H1 (cell line): ENCODE results near the gene LTO1. TPM values are rescaled to one million over a fixed set of nuclear protein-coding genes. Genes with fewer than 3 reads are reported as not detected.

Experiments used
- CTCF ChIA-PET: fragments of 300-600 bp; sonication (Branson Sonifier 250); formaldehyde crosslinking; loops from one replicate; lab custom pipeline; 2021; ENCODE audit not compliant: partially characterized antibody; lab: Charles Lee
- POLR2A ChIA-PET: fragments of 300-600 bp; sonication (Branson Sonifier 250); formaldehyde crosslinking; loops from one replicate; lab custom pipeline; 2021; ENCODE audit warnings: inconsistent platforms; ENCODE audit not compliant: partially characterized antibody; lab: Charles Lee
- DNase-seq, 2 experiments: peaks; one replicate each; pipeline versions ENCODE4 v3.0.0 to v3.0.0-alpha.2; 2010 to 2022; ENCODE audit warnings: low spot score in 2 of 2, low read depth in 1 of 2, mixed read lengths in 1 of 2
- FAIRE-seq: peaks from 2 replicates; lab custom pipeline; 2011; peaks lifted over from hg19 to GRCh38; lab: Jason Lieb, UNC
- H2AFZ ChIP-seq: 2 replicates; pipeline ENCODE4 v1.8.1; 2012; ENCODE audit warnings: low read length, inconsistent platforms
- H2AK5ac ChIP-seq: 2 replicates; pipeline ENCODE4 v1.6.1; 2013; ENCODE audit warnings: low read depth, low read length
- H2BK120ac ChIP-seq: replicated peaks from 2 replicates; pipeline ENCODE3; 2013; ENCODE audit warnings: low read depth, low read length, inconsistent platforms
- H2BK12ac ChIP-seq: 2 replicates; pipeline ENCODE4 v1.6.1; 2013; ENCODE audit warnings: low read depth, low read length
- H2BK15ac ChIP-seq: 2 replicates; pipeline ENCODE4 v1.6.1; 2013; ENCODE audit warnings: low read length
- H2BK20ac ChIP-seq: 2 replicates; pipeline ENCODE4 v1.6.1; 2013; ENCODE audit warnings: low read length
- H2BK5ac ChIP-seq: 2 replicates; pipeline ENCODE4 v1.6.1; 2013; ENCODE audit warnings: low read depth, low read length
- H3K14ac ChIP-seq: 2 replicates; pipeline ENCODE4 v1.6.1; 2013; ENCODE audit warnings: inconsistent platforms; ENCODE audit not compliant: insufficient read length
- H3K18ac ChIP-seq: 2 replicates; pipeline ENCODE4 v1.6.1; 2013; ENCODE audit warnings: low read length; ENCODE audit errors: extremely low read depth
- H3K23ac ChIP-seq: 2 replicates; pipeline ENCODE4 v1.6.1; 2013; ENCODE audit warnings: inconsistent platforms; ENCODE audit not compliant: insufficient read length
- H3K23me2 ChIP-seq: 2 replicates; pipeline ENCODE4 v1.6.1; 2013; ENCODE audit warnings: low read depth, low read length
- H3K27ac ChIP-seq: 2 replicates; pipeline ENCODE4 v1.6.1; 2011; ENCODE audit warnings: low read depth, low read length, inconsistent platforms
- H3K27me3 ChIP-seq, 4 experiments: replicated peaks in 1 of 4; 1 replicate in 1 of 4; 2 replicates in 3 of 4; pipeline versions ENCODE4 v1.6.1 to v1.8.1; 2011 to 2013; ENCODE audit warnings: low read length in 3 of 4, mild to moderate bottlenecking in 3 of 4, inconsistent platforms in 2 of 4, mixed read lengths in 2 of 4, moderate library complexity in 1 of 4; ENCODE audit not compliant: control insufficient read depth in 3 of 4, insufficient read depth in 3 of 4; ENCODE audit errors: extremely low read depth in 1 of 4
- H3K36me3 ChIP-seq, 4 experiments: 2 replicates each; pipeline versions ENCODE4 v1.6.1 to v1.8.1; 2011 to 2013; ENCODE audit warnings: mild to moderate bottlenecking in 4 of 4, low read length in 3 of 4, moderate library complexity in 2 of 4, control low read depth in 1 of 4, inconsistent platforms in 1 of 4; ENCODE audit not compliant: insufficient read depth in 4 of 4, control insufficient read depth in 2 of 4
- H3K4ac ChIP-seq: replicated peaks from 2 replicates; pipeline ENCODE3; 2013; ENCODE audit warnings: low read length, low read depth, mixed read lengths, inconsistent platforms; ENCODE audit not compliant: insufficient read length
- H3K4me1 ChIP-seq, 4 experiments: replicated peaks in 1 of 4; 1 replicate in 1 of 4; 2 replicates in 3 of 4; pipeline versions ENCODE4 v1.6.1 to v1.8.1; 2011 to 2013; ENCODE audit warnings: low read length in 3 of 4, inconsistent platforms in 2 of 4, mixed read lengths in 1 of 4; ENCODE audit not compliant: insufficient read depth in 4 of 4, control insufficient read depth in 3 of 4
- H3K4me2 ChIP-seq, 2 experiments: 2 replicates each; pipeline versions ENCODE4 v1.6.1 to v1.8.1; 2011 to 2013; ENCODE audit warnings: low read depth in 2 of 2, low read length in 2 of 2, control low read depth in 1 of 2, inconsistent platforms in 1 of 2, mild to moderate bottlenecking in 1 of 2; ENCODE audit not compliant: insufficient read depth in 1 of 2
- H3K4me3 ChIP-seq, 4 experiments: fragments of 200-600, 300-600 bp in 1 of 4; sonication (generic), shearing (Covaris generic), sonication (Bioruptor Twin) in 1 of 4; 2 replicates each; pipeline versions ENCODE4 v1.5.1 to v1.8.1; 2011 to 2016; ENCODE audit warnings: low read length in 4 of 4, low read depth in 3 of 4, control low read depth in 2 of 4, inconsistent platforms in 2 of 4, mild to moderate bottlenecking in 2 of 4, mixed read lengths in 1 of 4, moderate library complexity in 1 of 4; ENCODE audit not compliant: insufficient read depth in 2 of 4; ENCODE audit errors: extremely low read depth in 1 of 4
- H3K56ac ChIP-seq: replicated peaks from 2 replicates; pipeline ENCODE3; 2013; ENCODE audit warnings: low read depth, mild to moderate bottlenecking, mixed read lengths, low read length, inconsistent platforms; ENCODE audit not compliant: insufficient read length
- H3K79me1 ChIP-seq: 2 replicates; pipeline ENCODE4 v1.6.1; 2013; ENCODE audit warnings: low read depth, low read length, control low read depth
- H3K79me2 ChIP-seq, 2 experiments: 2 replicates each; pipeline versions ENCODE4 v1.6.1 to v1.8.1; 2012 to 2013; ENCODE audit warnings: low read length in 2 of 2, mild to moderate bottlenecking in 2 of 2, inconsistent platforms in 1 of 2; ENCODE audit not compliant: insufficient read depth in 2 of 2, control insufficient read depth in 1 of 2
- H3K9ac ChIP-seq, 4 experiments: replicated peaks in 1 of 4; 1 replicate in 1 of 4; 2 replicates in 3 of 4; pipeline versions ENCODE4 v1.6.1 to v1.8.1; 2011 to 2013; ENCODE audit warnings: low read depth in 3 of 4, low read length in 3 of 4, control low read depth in 2 of 4, mild to moderate bottlenecking in 2 of 4, moderate library complexity in 2 of 4, inconsistent platforms in 1 of 4; ENCODE audit errors: extremely low read depth in 1 of 4
- H3K9me3 ChIP-seq, 2 experiments: 2 replicates each; pipeline versions ENCODE4 v1.6.1 to v1.8.1; 2012 to 2013; ENCODE audit warnings: mild to moderate bottlenecking in 2 of 2, moderate library complexity in 2 of 2, control low read depth in 1 of 2, inconsistent platforms in 1 of 2, low read depth in 1 of 2, low read length in 1 of 2, mixed read lengths in 1 of 2; ENCODE audit not compliant: insufficient read depth in 2 of 2
- H4K20me1 ChIP-seq, 2 experiments: replicated peaks in 1 of 2; 2 replicates each; pipeline versions ENCODE3 to v1.8.1; 2011 to 2013; ENCODE audit warnings: inconsistent platforms in 2 of 2, low read length in 2 of 2, mild to moderate bottlenecking in 1 of 2; ENCODE audit not compliant: insufficient read depth in 2 of 2, control insufficient read depth in 1 of 2
- H4K5ac ChIP-seq: 2 replicates; pipeline ENCODE4 v1.6.1; 2013; ENCODE audit warnings: low read length, low read depth, mixed read lengths, inconsistent platforms; ENCODE audit not compliant: insufficient read length
- H4K8ac ChIP-seq: 2 replicates; pipeline ENCODE4 v1.8.0; 2013; ENCODE audit warnings: mild to moderate bottlenecking, moderate library complexity, low read length, inconsistent platforms; ENCODE audit not compliant: insufficient read depth; ENCODE audit errors: extremely low read depth
- H4K91ac ChIP-seq: replicated peaks from 2 replicates; pipeline ENCODE3; 2013; ENCODE audit warnings: low read length, mixed read lengths, inconsistent platforms; ENCODE audit not compliant: insufficient read length
- BRCA1 ChIP-seq: IDR thresholded peaks from 2 replicates; pipeline ENCODE4 v1.6.1; 2012; ENCODE audit warnings: low read depth, low read length, improper control_type of control experiment
- CTCF ChIP-seq, 3 experiments: IDR thresholded peaks; 1 replicate in 2 of 3; 2 replicates in 1 of 3; pipeline versions ENCODE4 v1.5.1 to v1.6.1; 2011; ENCODE audit warnings: low read length in 3 of 3, mild to moderate bottlenecking in 3 of 3, inconsistent platforms in 2 of 3, low read depth in 1 of 3, moderate library complexity in 1 of 3; ENCODE audit not compliant: insufficient read depth in 1 of 3; ENCODE audit errors: control extremely low read depth in 1 of 3
- EZH2 ChIP-seq: fragments of 200-600 bp; sonication (generic); IDR thresholded peaks from 2 replicates; pipeline ENCODE4 v1.7.1; 2012; ENCODE audit warnings: low read depth, mild to moderate bottlenecking, moderate library complexity, low read length, inconsistent platforms; ENCODE audit not compliant: severe bottlenecking
- MAFK ChIP-seq: IDR thresholded peaks from 2 replicates; pipeline ENCODE4 v1.6.1; 2012; ENCODE audit warnings: low read depth, mild to moderate bottlenecking, improper control_type of control experiment, low read length
- MAX ChIP-seq: IDR thresholded peaks from 2 replicates; pipeline ENCODE4 v1.6.1; 2012; ENCODE audit warnings: inconsistent platforms
- RBBP5 ChIP-seq: IDR thresholded peaks from 2 replicates; pipeline ENCODE4 v1.7.1; 2012; ENCODE audit warnings: low read depth, mild to moderate bottlenecking, inconsistent platforms, low read length, moderate library complexity, borderline replicate concordance
- RXRA ChIP-seq: IDR thresholded peaks from 2 replicates; pipeline ENCODE4 v1.6.1; 2011; ENCODE audit warnings: low read depth, mild to moderate bottlenecking, low read length, moderate library complexity; ENCODE audit not compliant: insufficient read depth
- SIX5 ChIP-seq: IDR thresholded peaks from 2 replicates; pipeline ENCODE4 v1.6.1; 2011; ENCODE audit warnings: mild to moderate bottlenecking, low read depth, low read length
- SRF ChIP-seq: IDR thresholded peaks from 2 replicates; pipeline ENCODE4 v1.6.1; 2011; ENCODE audit warnings: mild to moderate bottlenecking, low read depth, low read length, moderate library complexity
- SUZ12 ChIP-seq: fragments of 200-600 bp; sonication (generic); IDR thresholded peaks from 2 replicates; pipeline ENCODE4 v1.6.1; 2012; ENCODE audit warnings: mild to moderate bottlenecking, inconsistent platforms, low read length, moderate library complexity, mixed read lengths
- TAF7 ChIP-seq: optimal IDR thresholded peaks from 2 replicates; pipeline ENCODE3; 2011; ENCODE audit warnings: low read depth, mild to moderate bottlenecking, inconsistent platforms, low read length, moderate library complexity, borderline replicate concordance
- ZNF274 ChIP-seq: IDR thresholded peaks from 2 replicates; pipeline ENCODE4 v1.7.0; 2012; ENCODE audit warnings: low read length, borderline replicate concordance; ENCODE audit errors: extremely low read depth
- WGBS, 2 experiments: shearing (Covaris generic) in 1 of 2; methylation state at CpG; one replicate each; pipeline versions ENCODE4 v1.1.6 to v1.1.7; 2013 to 2015; ENCODE audit warnings: low lambda C conversion rate in 2 of 2, mixed read lengths in 2 of 2, inconsistent platforms in 1 of 2, low coverage in 1 of 2, missing lambda C conversion rate in 1 of 2; ENCODE audit not compliant: insufficient replicate concordance in 2 of 2, insufficient coverage in 1 of 2, insufficient read length in 1 of 2; ENCODE audit errors: extremely low coverage in 1 of 2, missing lambda C conversion rate in 1 of 2; 5-methylcytosine and 5-hydroxymethylcytosine counted together
- polyA plus RNA-seq, 7 experiments: library from polyadenylated mRNA; depleted of rRNA in 3 of 7; stranded (reverse) in 5 of 7; unstranded in 2 of 7; fragments of >200 nt in 5 of 7; fragments of 200-250 nt in 2 of 7; gene quantifications; 1 replicate in 5 of 7; 2 replicates in 1 of 7; 4 replicates in 1 of 7; pipeline versions ENCODE4 v1.2.1 to v1.2.3, GENCODE V29; 2011 to 2013; ENCODE audit warnings: missing spikeins in 2 of 7, mixed read lengths in 2 of 7
- total RNA-seq: library from RNA; stranded (reverse); fragmentation: NEBNext Ultra II Directional; extraction: Animal tissue kit (Norgen Biotek cat#: 25700); gene quantifications from 2 replicates; pipeline ENCODE4 v1.2.1, GENCODE V29; 2021

LTO1 gene
- total and polyA plus RNA-seq, 2 of the 8 experiments (the other 6 are each of a cell fraction or from before 2014, with no cell fraction given): 15.4 to 21.3 TPM

GRCh38 chr11:69624293-69624692 is 50.9 kb downstream of the LTO1 start:
- FAIRE-seq (no peak), DNase-seq (no peak)
- Histone ChIP-seq H3K4me3 (no peak overlapping the region), H3K79me2 (no peaks in the 10 kb centered on the region), H3K14ac (no peak overlapping the region), H2AK5ac (no peak overlapping the region), H4K8ac (no peak overlapping the region), H4K5ac (no peak overlapping the region), H3K56ac (no peak overlapping the region), H3K23me2 (0 out of 2 replicates have a peak, but pooled peaks cover 1% of the 10 kb centered on the region), H2BK15ac (no peak overlapping the region), H2BK5ac (no peak overlapping the region), H3K4me1 (no peaks in the 10 kb centered on the region), H3K9me3 (peaks cover 7 to 12% of the 10 kb centered on the region in 2 experiments; a peak in 3 of 4 replicates), H3K4ac (no peak overlapping the region), H2BK12ac (no peak overlapping the region), H3K18ac (no peak overlapping the region), H3K23ac (no peak overlapping the region), H3K27me3 (peaks cover 0 to 2% (median 0%) of the 10 kb centered on the region in 4 experiments; a peak in 1 of 7 replicates), H3K36me3 (no peaks in the 10 kb centered on the region), H3K9ac (no peak overlapping the region), H3K79me1 (no peaks in the 10 kb centered on the region), H2BK20ac (no peak overlapping the region), H2BK120ac (no peak overlapping the region), H4K20me1 (no peaks in the 10 kb centered on the region), H2AFZ (no peak overlapping the region), H4K91ac (no peak overlapping the region), H3K27ac (no peak overlapping the region), H3K4me2 (no peak overlapping the region)
- POLR2A ChIA-PET: no interaction called here
- WGBS, 2 experiments: 92% methylated on average over 1 of the region's 1 CpG; no CpG with 5 or more reads in 1 of the 2 experiments
- CTCF ChIA-PET: no interaction called here
- TF ChIP-seq CTCF (IDR thresholded peaks at IDR 0.05; ENCODE audit: control extremely low read depth in 1 of 3, insufficient read depth in 1 of 3, low read depth in 1 of 3, low read length in 3 of 3) (no peak), SUZ12 (no peak), MAFK (no peak), SIX5 (no peak), MAX (no peak), TAF7 (no peak), BRCA1 (no peak), RXRA (no peak), RBBP5 (no peak), EZH2 (no peak), ZNF274 (no peak), SRF (no peak)
